ENCODE data around the gene CCDC9. TPM values are rescaled to one million over a fixed set of nuclear protein-coding genes. Genes with fewer than 3 reads are reported as not detected.

The CCDC9 gene
- total and polyA plus RNA-seq, 2 of the 13 experiments (the other 11 are each of a cell fraction or from before 2014, with no cell fraction given), result 2.9 to 6.3 TPM

GRCh38 chr19:47240556-47240955 is 15.8 kb upstream of the CCDC9 start:
- TSS peak; percentile 88 for BruUV-seq (replicated peaks)
- H3K4me3 ChIP-seq (replicated peaks in 1 of 3; ENCODE audit: insufficient read depth in 1 of 3, low read depth in 2 of 3, low read length in 3 of 3), result peak overlapping the region in 1 of 3 experiments; percentile 60; a peak in 2 of 6 replicates
- H4K20me1 ChIP-seq (ENCODE audit: insufficient read depth, low read length), result no peaks in the 10 kb centered on the region
- no peak for TF ChIP-seq IRF9 (CRISPR knock-in tag; IDR thresholded peaks at IDR 0.05; ENCODE audit: borderline replicate concordance)
- no peak for TF ChIP-seq CENPX (CRISPR knock-in tag; IDR thresholded peaks at IDR 0.05)
- TF ChIP-seq JUND (CRISPR knock-in tag; IDR thresholded peaks at IDR 0.05), result no peak
- no peak for TF ChIP-seq ZBTB44 (CRISPR knock-in tag; IDR thresholded peaks at IDR 0.05)
- no peak for TF ChIP-seq SIN3A (IDR thresholded peaks at IDR 0.05; ENCODE audit: borderline replicate concordance, low read depth, low read length)
- TF ChIP-seq ZNF441 (CRISPR knock-in tag; IDR thresholded peaks at IDR 0.05; ENCODE audit: borderline replicate concordance), result no peak
- peaks cover 40% of the 10 kb centered on the region for H3K4me1 ChIP-seq (ENCODE audit: insufficient read depth, low read length)
- H3K9me3 ChIP-seq (ENCODE audit: low read length), result no peaks in the 10 kb centered on the region
- ChIA-PET CTCF (ENCODE audit: low intra/inter-chr PET ratio, low total read pairs) (no interaction called here), POLR2A (interaction anchor here (0.6 to 1.9 kb wide), 4 partner anchors 8 to 29 kb away, joined by 3 to 21 read pairs (median 5); partner anchors contain the start of gene CCDC9)
- H3K79me2 ChIP-seq (ENCODE audit: insufficient read depth, low read length), result no peaks in the 10 kb centered on the region
- no peak for ATAC-seq
- H2AFZ ChIP-seq (ENCODE audit: low read length), result no peak overlapping the region
- DNase-seq (ENCODE audit: low spot score), result no peak
- FAIRE-seq, result no peak
- intact Hi-C loops (cut with micrococcal nuclease; ENCODE audit: unreplicated experiment) (loop anchor here (5.0 kb wide), 1 partner anchor 93 kb away; no protein-coding TSS in a partner anchor), in situ Hi-C loops (cut with HindIII; ENCODE audit: extremely low pct_ligation_motif_present, low pct_unique_long_range_greater_than_20kb) (no loop called here)
- WGBS (ENCODE audit: low lambda C conversion rate), result 53% methylated on average over 5 of the region's 6 CpGs
- H3K9ac ChIP-seq (ENCODE audit: insufficient read depth, low read depth, low read length), result peak overlapping the region; percentile 43; the same call in 1 of the 2 replicates
- no peaks in the 10 kb centered on the region for H3K36me3 ChIP-seq (replicated peaks in 1 of 2; ENCODE audit: control insufficient read depth in 1 of 2, insufficient read depth in 2 of 2, low read length in 2 of 2)
- H3K27me3 ChIP-seq (ENCODE audit: control insufficient read depth in 1 of 2, insufficient read depth in 2 of 2, low read length in 2 of 2), result no peaks in the 10 kb centered on the region
- no peak overlapping the region for H3K27ac ChIP-seq (ENCODE audit: extremely low read length, insufficient read depth, low read length)
- H3K4me2 ChIP-seq (ENCODE audit: low read depth, low read length), result peak overlapping the region; percentile 95
